NCI-H1417 treated with DMSO at 0.1 percent for 48 hours (cell line): Measurements from ENCODE around the gene NPEPL1.
"Not testable (repeated sequence)": the region's sequence is repeated elsewhere in the genome, so short reads cannot be mapped to it uniquely, and the experiment has no call there.

Experiments used
- DNase-seq: peaks from one replicate; lab custom pipeline; 2025; lab: John Stamatoyannopoulos, UW

Gene NPEPL1

DNA sequence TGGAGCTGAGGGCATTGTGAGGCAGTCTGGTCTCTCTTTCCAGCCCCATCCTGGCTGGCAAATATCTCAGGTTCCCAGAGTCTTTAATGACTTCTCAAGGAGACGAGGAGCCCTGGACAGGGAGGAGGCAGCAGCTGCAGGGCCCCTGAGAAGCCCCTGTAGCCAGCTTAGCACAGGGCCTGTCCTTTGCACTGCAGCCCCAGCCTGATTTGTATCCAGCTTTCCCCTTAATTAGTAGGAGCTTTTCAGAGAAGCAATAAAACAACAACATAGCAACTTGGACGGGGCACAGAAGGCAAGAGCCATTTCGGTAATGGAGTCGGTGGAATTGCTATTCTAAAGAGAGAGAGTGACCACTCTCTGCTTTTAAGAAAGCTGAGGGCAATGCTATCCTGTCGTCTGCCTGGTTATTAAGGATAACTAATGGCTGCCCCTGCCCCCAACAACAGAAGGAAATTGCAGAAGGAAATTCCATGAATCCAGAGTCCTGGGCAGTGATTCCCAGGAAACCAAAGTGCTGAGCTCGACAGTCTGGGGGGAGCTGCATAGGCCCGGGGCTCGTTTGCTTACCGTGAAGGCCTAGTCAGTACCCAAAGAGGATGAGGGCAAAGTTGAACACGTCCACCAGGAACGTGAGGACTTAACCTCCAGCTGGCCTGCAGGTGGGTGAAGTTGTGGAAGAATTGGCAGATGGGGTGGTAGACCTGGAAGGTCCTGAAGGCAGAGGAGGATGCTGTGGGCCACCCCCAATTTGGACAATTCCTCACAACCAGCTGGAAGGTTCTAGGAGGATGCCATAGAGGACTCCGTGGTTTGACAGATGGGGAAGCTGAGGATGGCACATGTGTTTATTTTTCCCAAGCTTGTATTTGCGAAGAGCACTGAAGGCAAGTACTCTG is 50.3 kb downstream of the NPEPL1 start:
- DNase-seq, result no peak

DNA sequence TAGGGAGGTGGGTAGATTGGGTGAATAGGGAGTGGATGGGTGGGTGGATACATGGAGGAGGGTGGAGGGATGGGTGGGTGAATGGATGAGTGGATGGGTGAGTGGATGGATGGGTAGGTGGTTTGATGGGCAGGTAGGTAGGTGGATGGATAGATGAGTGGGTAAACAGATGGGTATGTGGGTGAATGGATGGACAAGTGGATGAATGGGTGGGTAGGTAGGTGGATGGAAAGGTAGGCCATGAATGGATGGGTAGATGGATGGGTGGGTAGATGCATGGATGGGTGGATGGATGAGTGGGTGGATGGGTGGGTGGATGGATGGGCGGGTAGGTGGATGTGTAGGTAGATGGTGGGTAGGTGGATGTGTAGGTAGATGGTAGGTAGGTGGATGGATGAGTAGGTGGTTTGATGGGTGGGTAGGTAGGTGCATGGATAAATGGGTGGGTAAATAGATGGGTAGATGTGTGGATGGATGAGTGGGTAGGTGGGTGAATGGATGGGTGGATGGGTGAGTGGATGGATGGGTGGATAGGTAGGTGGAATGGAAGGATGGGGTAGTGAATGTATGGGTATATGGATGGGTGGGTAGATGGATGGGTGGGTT is 51.4 kb downstream of the NPEPL1 start:
- no peak for DNase-seq

DNA sequence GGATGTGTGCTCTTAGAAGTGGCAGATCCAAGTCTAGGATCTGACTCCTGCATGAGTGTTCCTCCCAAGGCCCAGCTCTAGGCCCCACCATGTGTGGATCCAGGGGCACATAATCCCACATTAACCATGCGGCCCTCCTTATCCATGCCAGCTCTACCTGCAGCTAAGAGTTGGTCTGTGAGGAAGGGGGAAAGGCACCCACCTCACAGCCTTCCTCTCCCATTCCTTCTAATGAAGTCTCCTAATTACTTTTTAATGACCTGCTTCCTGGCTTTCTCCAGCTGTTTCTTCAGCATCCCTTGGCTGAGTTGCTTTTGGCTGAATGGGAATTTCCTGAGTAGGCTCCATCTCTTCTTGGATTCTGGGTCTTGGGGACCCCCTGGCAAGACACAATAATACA is 52.2 kb downstream of the NPEPL1 start:
- DNase-seq, result no peak

DNA sequence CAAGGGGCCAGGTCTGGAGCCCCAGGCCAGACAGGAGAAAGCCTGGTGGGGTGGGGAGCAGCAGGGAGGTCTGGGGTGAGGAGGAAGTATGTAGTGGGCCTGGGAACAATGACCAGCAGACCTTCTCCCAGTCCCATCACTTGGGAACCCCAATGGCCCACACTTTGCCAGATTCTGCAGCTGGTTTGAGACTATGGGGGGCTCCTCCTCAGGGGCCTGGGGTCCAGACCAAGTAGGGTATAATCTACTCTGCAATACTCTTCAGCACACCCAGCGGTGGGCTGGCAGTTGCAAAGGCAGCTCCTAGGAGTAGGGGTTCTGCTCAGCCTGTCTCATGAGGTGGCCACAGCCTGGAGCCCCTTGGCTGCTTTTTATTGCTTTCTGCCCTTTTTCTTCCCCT is 52.8 kb downstream of the NPEPL1 start:
- DNase-seq, result no peak

DNA sequence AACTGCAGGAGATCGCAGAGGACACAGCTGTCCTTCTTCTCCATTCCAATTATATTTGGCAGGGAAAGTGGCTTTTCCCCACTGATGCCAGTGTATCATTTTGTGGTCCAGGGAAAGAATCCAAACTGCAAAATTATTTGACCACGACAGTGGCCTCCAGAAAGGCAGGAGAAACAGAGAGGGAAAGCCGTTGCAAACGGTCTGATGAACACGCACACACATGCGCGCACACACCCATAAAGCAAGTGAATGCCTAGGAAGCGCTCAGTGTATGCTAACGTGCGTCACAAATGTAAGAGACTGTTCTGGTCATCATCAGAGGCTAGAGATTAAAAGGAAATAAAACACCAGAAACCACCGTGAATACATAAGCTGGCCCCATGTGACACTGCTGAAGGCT is 54.0 kb downstream of the NPEPL1 start:
- no peak for DNase-seq

DNA sequence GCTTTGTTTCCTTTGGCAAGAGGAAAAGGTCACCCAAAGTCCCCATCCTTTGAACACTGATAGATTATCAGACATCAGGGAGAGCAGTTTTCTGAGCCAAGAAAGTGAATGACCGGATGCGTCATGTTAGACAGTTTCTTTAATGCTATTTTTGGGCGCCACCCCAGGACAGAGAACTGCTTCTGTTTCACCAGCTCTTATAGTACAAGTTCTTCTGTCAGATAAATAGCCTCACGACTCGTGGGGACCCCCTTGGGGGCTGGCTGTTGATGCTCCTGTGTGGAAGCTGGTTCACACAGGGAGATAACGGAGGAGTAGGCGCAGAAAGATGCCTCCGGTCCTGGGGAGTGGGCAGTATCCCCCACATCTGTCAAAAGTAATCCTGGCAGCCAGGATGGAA is 54.6 kb downstream of the NPEPL1 start:
- no peak for DNase-seq

DNA sequence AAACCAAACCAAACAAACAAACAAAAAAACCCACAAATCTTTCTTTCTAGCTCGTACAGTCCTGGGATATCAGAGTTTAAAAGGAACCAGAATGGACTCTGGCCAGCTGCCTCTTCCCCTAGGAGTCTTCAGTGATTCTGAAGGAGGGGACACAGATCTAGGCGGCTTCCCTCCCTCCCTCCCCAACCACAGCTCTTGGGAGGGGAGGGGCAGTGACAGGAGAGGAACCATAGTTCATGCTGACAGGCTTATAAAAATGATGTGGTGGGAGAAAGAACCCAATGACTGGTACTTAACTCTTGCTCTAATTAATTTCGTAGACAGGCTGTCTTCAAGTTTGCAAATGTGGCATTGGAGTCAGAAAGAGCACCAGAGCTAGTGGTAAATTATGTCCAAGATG is 56.0 kb downstream of the NPEPL1 start:
- no peak for DNase-seq

DNA sequence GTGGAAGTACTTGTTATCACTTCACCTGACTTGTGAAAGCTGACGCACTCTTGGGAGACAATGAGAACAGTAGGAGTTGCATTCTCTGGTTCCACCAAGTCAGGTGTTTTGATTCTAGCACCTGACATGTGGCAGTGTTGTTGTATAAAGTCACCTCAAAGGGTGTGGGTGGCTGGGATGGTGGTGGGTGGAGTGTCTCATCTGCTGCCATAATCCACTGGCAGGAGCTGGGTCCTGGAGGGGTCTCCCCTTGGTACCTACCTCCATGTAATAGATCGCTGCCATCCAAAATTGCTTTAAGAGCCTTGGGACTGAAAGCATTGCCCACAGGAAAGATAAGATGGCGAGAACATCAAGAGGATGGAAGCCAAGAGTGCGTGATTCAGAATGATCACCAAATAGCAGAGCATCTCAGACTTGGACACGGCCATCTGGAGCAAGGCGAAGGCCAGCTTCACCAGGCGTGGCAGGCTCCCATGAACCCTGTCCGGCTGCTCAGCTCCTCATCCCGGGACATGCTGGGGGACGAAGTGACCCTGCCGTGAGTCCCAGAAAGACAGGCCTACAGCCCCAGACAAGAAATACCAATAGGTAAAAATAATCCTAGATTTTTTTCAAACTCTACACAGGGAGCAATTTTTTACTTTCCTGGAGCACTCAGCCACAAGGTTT is 56.6 kb downstream of the NPEPL1 start:
- no peak for DNase-seq

DNA sequence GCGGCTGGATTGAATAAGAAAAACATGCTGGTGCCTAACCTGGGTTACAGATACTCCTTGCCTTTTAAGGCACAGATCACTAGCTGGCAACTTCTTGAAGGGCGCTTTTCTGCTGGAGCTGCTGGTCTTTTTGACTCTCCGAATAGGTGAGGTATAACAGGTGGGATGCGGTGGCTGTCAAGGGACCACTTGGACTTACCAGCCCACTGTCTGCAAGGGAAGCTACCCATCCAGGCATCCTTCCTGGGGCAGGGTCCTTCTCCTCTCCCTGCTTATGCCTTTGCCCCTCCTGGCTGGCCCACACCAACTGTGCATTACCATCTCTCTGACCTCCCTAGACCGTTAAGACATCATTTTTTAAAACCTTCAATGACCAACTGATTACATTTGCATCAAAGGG is 57.4 kb downstream of the NPEPL1 start:
- DNase-seq, result no peak

DNA sequence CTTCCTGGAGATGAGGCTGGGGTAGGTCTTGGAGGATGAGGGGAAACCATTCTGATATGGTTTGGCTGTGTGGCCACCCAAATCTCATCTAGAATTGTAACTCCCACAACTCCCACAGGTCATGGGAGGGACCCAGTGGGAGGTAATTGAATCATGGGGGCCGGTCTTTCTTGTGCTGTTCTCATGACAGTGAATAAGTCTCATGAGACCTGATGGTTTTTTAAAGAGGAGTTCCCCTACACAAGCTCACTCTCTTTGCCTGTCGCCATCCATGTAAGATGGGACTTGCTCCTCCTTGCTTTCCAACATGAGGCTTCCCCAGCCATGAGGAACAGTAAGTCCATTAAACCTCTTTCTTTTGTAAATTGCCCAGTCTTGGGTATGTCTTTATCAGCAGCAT is 58.1 kb downstream of the NPEPL1 start:
- DNase-seq, result not testable (repeated sequence)

DNA sequence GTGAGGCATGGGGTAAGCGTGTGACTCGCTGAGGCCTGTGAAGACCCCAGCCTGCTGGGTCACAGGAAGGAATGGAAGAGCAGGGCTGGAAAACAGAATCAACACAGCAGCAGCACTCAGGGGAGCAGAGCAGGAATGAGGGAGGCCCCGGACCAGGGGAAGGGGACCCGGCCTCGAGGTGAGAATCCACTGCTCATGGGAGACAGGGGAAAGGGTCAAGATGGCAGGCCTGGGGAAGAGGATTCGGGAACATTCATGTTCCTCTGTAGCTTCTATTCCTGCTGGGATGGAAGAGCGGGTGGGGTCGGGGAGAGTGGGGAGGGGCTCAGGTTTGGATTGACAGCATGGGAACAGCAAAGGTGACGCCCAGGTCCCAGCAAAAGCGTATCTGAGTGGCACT is 59.4 kb downstream of the NPEPL1 start:
- DNase-seq, result no peak

DNA sequence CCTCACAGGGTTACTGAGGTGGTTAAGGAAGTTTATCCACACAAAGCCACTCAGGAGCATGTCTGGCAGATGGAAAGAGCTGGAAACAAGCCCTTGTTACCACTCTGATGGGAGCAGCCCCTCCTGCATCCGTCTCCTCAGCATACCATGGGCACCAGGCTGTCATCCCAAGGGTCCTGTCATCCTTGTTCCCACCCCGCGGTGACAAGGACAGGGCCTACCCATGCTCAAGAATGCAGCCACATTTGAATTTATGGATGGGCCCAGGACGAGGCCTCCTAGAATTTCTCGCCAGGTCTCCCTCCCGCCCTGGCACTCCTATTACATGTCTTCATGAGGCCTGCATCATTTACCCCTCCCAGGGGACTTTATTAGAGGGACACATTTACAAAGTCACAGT is 60.0 kb downstream of the NPEPL1 start:
- DNase-seq, result no peak

DNA sequence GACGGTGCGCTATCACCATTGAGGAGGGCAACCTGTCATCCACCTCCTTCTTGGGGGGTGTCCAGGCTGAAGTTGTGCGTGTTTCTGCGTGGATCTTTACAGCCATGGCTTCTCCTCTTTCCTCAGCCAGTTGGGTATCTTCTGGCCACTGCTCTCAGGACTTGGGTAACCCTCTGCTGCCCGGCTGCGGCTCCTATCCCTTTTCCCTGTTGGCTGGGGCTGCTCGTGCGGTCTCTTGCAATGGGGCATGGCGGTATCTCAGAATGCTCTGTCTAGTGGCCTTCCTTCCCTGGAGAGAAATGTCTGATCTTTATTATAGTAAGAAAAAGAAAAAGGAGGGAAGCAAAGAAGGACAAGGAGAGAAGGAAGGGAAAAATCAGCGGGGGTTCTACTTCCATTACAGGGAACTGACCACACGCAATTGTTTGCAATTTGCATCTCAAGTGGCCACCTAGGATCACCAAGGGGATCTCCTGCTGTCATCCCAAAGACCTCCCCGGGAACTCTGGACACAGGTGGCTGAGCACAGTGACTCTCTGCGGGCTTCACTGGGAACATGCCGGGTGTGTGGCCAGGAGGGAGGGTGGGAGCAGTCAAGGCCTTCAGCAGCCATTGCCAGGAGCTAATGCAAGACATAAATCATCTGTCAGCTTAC is 60.8 kb downstream of the NPEPL1 start:
- DNase-seq, result no peak

DNA sequence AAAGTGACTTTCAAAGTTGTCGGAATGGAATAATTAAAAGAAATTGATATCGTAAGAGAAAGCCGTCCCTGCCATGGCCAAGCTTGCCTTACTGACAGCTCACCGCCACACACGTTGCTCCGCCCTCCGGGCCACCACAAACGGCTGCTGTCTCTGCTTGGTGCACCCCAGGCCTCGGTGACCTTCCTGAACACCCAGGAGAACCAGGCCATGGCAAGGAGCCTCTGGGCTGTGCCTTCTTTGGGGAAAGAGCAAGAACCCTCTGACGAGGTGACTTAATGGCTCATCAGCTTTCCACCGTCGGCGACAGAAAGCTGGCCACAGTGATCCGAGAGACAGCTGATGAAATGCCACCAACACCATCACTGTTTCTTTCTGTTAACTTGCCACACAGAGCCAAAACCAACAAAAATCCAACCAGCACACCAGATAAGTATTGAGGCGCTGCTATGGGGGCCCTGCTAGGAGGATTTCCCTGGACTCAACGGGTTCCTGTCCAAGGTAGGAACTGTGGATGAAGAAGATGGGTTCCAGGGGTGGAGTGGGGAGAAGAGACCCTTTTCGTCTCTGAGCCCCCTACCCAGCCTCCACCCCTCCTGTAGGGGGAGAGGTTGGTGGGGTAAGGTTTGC is 61.4 kb downstream of the NPEPL1 start:
- DNase-seq, result no peak

DNA sequence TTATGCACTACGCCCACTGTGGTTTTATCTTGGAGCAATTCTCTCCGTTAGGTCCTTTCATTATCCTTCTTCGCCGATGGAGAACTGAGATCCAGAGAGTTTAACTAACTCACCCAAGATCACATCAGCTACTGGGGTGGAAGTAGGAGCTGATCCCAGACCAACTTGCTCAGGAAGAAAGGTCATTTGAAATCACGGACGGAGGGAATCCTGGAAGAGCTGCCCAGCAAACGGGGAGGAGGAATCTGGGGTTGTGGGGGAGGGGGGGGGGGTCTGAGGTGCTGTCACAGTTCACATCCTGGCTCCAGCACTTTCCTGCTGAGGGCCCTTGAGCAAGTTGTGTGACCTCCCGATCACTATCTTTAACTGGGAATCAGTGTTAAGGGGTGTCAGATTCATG is 62.0 kb downstream of the NPEPL1 start:
- no peak for DNase-seq

DNA sequence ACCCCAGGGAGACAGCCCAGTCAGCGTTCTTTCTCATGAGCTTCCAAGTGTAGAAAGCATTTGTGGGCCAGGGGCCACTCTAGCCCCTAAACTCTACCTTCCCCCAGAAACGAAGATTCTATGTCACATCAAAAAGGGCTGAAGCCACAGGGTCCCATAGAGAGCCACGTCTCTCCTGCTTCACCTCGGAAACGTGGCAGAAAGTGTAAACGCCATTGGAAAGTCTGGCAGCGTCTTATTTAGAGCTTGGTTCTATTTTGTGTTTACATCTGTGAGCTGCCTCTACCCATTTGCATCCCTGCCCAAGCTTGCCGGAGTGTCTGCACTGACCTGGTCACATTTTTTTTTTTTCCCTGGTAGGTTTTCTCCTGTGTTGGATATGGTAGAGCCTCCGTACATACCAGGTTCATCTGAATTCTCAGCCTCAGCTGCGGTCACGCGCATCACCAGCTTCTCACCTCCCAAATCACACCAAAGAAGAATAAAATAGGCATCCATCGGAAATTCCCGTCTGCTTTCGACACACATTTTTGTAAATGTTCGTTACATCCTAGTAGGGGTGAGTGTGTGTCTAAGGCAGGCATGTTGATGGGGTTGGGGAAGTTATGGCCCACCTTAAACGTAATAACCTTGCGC is 62.6 kb downstream of the NPEPL1 start:
- DNase-seq, result no peak

DNA sequence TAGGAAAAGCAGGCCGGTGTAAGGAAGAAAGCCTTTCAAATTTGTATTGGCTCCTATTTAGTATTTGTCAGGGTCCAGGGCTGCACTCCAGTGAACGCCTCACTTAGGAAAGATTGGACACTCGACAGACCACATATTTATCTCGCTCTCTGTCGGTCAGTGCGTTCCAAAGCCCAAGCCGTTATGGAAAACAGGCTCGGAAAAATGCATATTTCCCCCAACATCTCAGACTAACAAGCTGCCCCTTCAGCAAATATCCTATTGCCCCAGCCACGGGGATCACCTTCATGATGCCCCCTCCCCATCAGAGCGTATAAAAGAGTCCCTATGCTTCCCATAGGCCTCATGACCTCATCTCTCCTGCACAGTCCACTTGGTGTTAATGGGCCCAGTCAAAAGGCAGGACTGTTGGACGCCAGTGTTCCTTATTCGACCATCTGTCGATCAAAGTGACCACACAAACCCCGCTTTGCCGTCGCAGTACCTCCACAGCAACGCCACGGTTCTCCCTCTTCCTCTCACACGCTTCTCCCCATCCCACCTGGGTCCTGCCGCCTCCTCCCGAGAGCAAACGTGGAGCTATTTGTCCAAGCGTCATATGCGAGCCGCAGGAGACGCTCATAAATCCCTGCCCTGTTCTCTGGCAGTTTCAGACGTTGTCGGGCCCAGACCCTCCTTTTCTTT is 63.3 kb downstream of the NPEPL1 start:
- no peak for DNase-seq

DNA sequence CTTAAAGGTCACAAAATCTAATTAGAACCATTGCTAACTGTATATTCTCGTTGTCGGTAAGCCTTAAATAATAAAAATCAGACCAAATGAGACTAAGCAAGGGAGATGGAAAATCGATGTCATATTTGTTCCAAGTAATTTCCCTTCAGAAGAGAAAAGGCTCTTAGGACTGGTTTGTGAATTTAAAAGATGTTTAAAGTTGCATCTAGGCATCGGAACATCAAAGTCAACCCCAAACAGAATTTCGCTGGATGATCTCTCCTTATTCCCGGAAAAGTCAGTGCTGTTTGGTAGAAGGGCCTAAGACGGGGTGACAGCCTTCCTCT is 63.8 kb downstream of the NPEPL1 start:
- no peak for DNase-seq

DNA sequence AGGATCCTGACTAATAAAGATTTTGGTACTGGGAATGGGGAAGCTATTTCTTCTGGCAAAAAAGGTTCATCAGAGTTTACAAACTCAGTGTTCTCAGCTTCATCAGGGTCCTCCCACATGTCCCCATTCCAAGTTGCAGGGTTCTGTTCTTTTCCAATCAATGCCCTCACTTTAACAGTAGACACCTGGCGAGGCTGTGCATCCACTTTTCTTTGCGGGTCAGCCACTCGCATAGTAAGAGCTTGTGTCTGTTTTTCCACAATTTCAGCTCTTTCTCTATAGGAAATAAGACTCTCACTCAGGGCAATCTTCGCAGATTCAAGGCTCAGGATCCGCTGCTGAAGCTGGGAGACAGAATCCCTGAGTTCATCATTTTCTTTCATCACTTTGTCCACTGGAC is 65.0 kb downstream of the NPEPL1 start:
- not testable (repeated sequence) for DNase-seq

DNA sequence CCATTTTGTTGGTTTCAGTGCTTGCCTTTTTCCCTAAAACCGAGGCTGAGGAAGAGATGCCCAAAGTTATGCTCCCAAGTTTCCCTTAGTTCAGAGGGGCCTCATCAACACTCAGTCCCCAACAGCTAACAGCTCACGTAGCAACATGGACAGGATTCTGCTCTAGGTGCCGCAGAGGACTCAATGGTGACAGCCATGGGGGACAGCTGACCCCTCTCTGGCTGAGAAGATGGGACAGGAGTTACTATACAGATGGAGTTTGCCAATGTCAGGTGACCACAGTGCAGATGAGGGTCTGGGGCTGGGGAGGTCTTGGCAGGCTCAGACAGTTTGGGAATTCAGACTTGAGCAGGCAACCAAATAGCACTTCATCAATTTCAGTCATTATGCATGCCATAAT is 67.3 kb downstream of the NPEPL1 start:
- no peak for DNase-seq

DNA sequence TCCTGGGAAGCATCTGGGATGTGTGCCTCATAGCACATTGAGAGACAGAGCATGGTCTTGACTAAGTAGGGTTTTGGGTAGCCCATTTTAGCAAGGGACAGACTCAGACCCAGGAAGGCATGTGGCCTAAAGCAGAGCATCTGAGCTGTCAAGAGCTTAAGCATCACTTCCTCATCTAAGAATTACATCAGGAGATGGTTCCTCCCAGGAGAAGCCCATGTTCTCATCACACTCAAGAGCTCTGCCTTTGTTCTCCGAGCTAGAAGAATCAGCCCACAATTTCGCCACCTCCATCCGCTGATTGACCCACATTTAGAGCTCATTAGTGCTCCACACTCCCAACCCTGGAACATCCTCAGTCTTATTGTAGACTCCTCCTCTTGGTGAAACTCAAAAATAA is 68.3 kb downstream of the NPEPL1 start:
- no peak for DNase-seq
